Measurements from ENCODE around the gene CMTM7.
A peak's percentile ranks its signal among the peaks of the same experiment; 100 is the strongest.

Gene CMTM7, protein sequence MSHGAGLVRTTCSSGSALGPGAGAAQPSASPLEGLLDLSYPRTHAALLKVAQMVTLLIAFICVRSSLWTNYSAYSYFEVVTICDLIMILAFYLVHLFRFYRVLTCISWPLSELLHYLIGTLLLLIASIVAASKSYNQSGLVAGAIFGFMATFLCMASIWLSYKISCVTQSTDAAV

DNA sequence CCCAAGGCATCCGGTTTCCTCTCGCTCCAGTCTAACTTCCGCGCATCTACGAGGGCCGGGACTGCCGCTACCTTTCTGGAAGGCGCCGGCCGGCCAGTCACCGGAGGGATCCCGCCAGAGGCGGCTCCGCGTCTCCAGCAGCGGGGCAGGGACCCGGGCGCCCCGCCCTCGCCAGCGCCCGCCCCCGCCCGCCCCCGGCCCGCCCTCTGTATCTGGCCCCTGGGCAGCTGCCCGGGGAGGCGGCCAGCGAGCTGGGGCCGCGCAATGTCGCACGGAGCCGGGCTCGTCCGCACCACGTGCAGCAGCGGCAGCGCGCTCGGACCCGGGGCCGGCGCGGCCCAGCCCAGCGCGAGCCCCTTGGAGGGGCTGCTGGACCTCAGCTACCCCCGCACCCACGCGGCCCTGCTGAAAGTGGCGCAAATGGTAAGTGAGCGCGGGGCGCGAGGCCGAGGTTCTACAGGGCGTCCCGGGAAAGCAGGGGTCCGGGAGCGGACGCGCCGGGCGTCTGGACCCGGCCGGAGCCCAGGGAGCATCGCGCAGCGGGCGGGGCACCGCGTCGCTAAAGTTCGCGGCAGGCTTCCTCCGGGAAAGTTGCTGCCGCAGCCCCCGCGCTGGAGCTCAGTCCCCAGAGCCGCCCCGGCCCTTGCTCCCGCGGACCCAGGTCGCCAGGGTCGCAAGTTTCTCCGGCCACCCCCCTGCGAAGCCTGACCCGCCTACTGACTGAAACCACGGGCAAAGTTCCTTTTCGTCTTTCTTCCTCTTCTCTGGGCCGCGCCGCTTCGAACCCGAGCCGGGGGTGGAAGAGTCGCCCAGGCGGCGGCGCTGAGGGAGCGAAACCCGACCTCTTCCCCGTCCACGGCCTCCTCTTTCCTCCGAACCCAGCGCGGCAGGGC lies at the start of gene CMTM7:
CMTM7 (plus strand) TSS at position 211 of the 893 bp plus-strand sequence; CDS start at position 265, 54 bp downstream.
- DNase-seq: no peak

DNA sequence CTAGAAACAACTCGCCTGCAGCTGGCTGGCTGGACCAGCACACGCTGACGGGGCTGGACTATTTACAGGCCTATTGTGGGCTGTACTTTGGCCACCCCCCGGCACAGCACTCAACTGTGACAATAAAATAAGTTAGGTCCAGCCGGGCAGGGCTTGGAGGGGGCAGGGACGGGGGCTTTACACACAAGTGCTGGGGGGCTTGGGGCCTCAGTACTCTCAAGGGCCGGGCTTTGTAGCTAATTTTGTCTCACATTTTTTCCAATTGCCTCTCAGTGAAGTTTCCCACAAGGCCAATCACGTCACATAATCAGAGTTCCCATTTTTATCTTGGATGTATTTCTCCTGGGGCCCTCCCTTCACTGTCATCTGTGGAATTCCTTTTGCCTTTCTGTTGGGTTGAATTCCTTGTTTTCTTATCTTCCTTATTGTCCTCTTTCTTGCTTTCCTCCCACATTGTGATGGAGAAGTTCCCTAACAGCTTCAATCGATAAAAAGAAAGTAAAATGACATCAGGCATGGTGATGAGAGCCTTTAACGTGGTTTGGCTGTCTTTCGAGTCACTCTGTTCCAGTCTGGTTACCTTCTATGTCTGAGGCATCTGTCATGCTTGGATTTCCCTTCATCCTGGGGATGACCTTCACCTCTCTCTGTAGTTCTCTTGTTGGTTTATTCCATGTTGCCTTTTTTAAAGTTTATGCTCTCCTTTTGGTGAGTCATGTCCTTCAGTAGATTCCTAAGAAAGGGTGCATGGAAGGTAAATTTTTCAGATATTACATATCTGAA lies 44.1 kb upstream of the CMTM7 start:
- DNase-seq: no peak

GRCh38 chr3:32349184-32349583 lies 42.5 kb upstream of the CMTM7 start:
- DNase-seq: no peak

DNA sequence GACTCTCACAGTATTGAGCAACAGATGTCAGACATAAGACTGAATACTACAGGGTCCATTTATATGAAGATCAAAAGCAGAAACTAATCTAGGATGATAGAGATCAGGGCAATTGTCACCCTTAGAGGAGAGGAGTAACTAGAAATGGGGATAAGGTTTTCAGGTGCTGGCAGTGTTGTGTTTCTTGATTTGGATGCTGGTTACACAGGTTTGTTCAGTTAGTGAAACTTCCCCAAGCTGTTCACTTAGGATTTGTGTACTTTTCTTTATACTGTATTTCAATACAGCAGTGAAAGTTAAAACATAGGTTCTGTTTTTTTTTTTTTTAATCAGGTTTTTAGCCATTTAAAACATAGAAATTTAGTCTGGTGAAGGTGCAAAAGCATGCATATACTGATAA lies 39.1 kb upstream of the CMTM7 start:
- DNase-seq: no peak

GRCh38 chr3:32353351-32353750 lies 38.3 kb upstream of the CMTM7 start:
- no peak for DNase-seq

GRCh38 chr3:32354362-32354778 lies 37.3 kb upstream of the CMTM7 start:
- DNase-seq: no peak

DNA sequence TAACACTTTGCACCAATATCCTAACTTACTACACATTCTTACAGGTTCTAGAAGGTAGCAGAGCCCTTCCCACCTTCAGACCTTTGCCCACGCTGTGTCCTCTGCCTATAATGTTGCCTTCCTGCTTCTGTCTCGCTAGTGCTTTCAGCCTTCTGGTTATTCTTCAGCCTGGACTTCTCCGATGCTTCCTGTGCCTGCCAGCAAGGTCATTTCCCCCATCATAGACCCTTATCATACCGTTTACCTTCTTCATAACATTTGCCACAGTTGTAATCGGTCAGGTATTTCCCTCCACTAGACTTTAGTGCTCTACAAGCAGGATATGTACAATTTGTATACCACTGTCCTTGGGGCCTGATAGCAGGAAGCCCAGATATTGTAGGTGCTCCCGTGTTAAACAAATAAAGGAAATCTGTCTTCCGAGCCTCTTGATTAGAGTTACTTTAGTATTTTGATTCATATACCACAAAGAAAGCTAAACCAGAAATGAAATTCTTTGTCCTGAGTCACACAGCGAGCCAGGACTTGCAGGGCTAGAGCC lies 35.8 kb upstream of the CMTM7 start:
- DNase-seq: no peak

- DNase-seq: no peak
Observed at GRCh38 chr3:32359766-32360492, 31.7 kb upstream of the CMTM7 start.

DNA sequence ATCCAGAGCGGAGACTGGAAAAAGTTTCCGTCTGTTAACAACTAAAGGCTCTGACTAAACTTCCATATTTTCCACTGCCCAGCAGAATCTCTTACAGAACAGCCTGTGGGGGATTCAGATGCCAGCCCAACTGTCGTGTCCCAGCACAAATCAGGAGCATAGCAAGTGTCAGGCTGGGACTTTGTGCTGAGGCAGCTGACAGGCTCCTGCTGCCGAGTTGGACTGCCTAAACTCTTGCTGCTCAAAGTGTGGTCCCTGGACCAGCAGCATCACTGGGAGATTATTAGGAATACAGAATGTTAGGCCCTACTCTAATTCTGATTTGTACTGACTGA lies 31.2 kb upstream of the CMTM7 start:
- no peak for DNase-seq

DNA sequence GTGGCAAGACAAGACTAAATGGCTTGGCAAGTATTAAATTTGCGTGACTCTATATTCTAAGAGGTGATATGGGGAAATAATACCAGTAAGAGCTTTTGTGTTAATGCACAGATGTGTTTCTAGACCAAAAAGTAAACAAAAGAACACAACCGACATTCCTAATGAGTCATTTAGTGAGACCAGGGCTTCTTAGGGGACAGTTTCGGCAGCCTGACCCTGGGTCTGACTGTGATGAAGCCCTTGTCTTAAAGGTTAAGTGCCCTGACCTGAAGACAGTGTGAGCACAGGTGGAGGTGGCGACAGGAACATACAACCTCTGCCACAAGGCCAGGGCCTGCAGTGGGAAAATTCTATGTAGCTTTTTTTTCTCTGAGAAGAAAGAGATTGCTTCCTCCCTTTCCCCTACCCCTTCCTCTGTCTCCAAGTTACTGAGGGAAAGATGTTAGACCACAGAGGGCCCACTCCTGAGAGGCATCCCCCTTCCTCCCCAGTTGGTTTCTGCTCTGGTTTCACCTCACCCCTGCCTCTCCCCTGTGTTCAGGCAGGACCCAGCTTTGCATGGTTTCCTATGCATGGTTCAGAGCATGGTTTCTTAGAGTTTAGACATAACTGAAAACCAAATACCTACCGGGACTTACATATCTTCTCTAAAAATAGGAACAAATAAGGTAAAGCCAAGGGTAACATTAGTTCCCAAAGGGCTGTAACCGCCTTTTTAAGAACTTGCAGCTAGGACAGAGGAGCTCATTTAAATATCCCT lies 24.8 kb upstream of the CMTM7 start:
- no peak for DNase-seq

DNA sequence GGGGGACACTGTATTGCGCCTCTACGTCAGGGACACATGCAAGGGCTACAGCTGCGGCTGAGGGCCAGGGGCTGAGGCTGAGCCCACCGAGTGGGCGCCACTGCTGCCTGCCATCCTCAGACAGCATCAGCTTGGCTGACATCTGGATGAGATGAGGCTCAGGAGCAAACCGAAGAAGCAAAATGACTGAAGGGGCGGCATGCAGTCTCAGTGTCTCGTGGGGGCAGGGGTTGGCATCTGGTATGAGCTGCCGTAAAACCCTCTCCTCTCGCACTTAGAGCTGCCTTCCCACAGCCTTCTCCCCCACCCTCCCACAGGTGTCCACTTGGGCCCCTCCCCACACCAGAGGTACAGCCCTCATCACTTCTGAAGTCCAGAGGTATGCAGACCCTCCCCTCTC lies 24.2 kb upstream of the CMTM7 start:
- DNase-seq: no peak

- no peak for DNase-seq
Observed at GRCh38 chr3:32371461-32372212, 20.0 kb upstream of the CMTM7 start.

GRCh38 chr3:32372213-32372490 lies 19.5 kb upstream of the CMTM7 start:
- no peak for DNase-seq

DNA sequence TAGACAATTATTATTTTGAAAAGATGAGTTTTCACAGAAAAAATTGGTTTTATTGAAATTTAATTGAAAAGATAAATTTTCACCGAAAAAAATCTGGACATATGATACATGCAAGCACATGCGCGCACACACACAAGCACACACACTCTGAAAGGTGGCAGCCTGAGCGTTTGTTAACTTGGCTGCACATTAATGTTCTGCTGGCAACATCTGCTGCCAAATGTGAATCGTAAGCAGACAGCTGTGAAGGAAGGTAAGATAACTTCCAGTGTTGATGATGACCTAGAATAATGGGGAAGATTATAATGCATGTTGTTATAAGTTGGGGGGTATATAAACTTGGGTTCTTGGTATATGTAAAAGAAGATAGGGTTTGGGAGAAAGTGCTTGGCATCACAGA lies 18.4 kb upstream of the CMTM7 start:
- DNase-seq: no peak

DNA sequence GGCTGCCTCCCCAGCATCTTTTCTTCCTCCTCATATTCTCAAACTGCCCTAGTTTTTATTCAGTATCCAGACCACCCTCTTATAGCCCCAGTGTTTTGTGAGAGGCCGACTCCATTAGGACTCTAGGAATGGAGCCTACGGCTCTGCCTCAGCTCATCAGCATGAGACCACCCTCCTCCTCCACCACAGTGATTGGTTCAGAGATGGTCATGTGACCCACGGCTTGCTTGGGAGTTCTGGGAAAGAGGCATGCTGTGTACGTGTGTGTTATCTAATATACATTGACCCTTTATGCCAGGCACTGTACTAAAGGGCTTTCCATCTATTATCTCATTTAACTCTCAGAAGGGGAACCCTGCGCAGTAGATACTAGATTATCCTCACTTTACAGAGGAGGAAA lies 17.8 kb upstream of the CMTM7 start:
- DNase-seq: no peak

- DNase-seq: peak; percentile 65
Observed at GRCh38 chr3:32374788-32375595, 16.7 kb upstream of the CMTM7 start.

DNA sequence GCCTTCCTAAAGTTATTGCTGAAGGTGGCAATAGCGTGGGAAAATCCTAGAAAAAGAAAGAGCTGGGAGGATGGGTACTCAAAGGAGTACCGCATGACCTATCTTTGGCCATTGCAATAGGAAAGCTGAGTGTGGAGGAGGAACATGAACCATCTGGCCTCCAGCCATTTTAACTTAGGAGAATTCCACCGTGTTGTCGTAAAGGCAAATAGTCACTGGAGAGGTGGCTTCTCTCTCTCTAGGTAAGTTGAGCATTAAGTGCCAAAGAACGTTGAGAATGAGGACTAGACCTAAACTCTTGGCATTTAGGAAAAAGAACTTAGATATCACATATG lies 16.1 kb upstream of the CMTM7 start:
- no peak for DNase-seq

- no peak for DNase-seq
Observed at GRCh38 chr3:32376115-32376514, 15.5 kb upstream of the CMTM7 start.

GRCh38 chr3:32379831-32380500 lies 11.7 kb upstream of the CMTM7 start:
- DNase-seq: no peak

DNA sequence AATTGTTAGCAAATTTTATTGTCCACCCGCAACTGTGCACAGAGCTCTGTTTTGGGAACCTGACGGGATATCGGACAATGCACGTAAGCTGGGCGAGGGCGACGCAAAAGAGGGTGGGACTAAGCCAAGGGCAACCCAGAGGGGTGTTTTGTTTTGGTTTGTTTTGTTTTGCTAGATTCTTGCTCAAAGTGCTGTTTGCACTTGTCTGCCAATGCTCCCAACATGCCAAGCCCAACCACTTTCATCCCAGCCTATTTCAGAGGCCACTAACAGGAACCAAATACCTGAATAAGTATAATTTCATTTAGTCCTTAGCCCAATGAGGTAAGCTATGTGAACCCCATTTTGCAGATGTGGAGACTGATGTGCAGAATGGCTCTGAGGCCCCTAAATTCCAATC lies 9.7 kb upstream of the CMTM7 start:
- no peak for DNase-seq
